Omental fat pad (tissue), 4 donors: ENCODE data around the gene GARS1. TPM values are rescaled to one million over a fixed set of nuclear protein-coding genes. Genes with fewer than 3 reads are reported as not detected.

Experiments
- ATAC-seq: fragments of 150-250 bp; one replicate; pipeline ENCODE4 v1.9.1; 2016; ENCODE audit warnings: mild to moderate bottlenecking, moderate library complexity; ENCODE audit not compliant: low FRiP score
- DNase-seq: peaks from one replicate; pipeline ENCODE4 v3.0.0-alpha.2; 2019; ENCODE audit warnings: low spot score
- CTCF ChIP-seq, 3 donors: fragments of 450-650 bp; IDR thresholded peaks; one replicate each; pipeline ENCODE4 v1.5.1; 2016 to 2017; ENCODE audit warnings: antibody characterized with exemption in 3 of 3, mild to moderate bottlenecking in 3 of 3, moderate library complexity in 2 of 3
- total RNA-seq, 4 donors: library from RNA; depleted of rRNA; stranded (reverse); fragments of >200 nt; gene quantifications; one replicate each; pipeline ENCODE4 v1.1.0, GENCODE V29; 2016

The GARS1 gene
- total RNA-seq, 4 donors from 2014 or later, result 66.8 to 136 (median 105) TPM

DNA sequence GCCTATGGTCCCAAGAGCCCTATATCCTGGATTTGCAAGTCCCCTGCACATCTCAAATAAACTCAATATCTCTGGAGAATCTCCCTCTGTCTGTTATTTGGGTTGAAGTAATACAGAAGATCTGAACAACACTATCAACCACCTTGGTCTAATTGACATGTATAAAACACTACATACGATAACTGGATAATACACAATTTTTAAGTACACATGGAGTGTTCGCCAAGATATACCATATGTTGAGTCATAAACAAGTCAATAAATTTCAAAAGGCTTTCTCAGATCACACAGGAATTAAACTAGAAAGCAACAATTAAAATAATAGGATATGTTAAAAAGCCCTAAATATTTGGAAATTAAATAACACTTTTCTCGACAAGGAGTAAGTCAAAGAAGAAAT lies 5.6 kb upstream of the GARS1 start:
- no peak for TF ChIP-seq CTCF (IDR thresholded peaks at IDR 0.05)
- no peak for DNase-seq

DNA sequence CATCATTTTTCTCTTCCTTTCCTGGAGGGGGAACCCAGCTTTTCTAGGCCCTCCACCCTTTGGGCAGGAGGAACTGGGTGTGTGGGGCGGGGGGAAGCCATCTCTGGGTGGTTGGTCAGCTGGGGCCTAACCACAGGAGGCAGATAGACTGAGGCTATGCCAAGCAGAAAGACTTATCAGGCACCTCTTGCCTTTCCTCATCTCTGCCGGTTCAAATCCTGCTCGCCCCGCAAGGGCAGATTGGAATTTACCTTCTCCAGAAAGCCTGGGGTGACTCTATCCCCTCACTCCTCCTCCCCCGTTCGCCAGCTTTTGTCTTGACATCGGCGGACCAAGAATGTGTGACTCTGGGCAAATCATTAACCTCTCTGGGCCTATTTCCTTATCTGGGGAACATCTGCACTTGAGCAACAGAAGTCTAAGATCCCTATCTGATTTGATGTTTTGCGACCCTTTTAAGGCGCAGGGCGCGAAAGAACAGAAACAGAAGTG lies 584 bp upstream of the GARS1 start:
- ATAC-seq (no peak), DNase-seq (no peak)
- no peak for TF ChIP-seq CTCF (IDR thresholded peaks at IDR 0.05)

More for the DNA sequence above, 5.6 kb upstream of the GARS1 start:
- ATAC-seq, result no peak

DNA sequence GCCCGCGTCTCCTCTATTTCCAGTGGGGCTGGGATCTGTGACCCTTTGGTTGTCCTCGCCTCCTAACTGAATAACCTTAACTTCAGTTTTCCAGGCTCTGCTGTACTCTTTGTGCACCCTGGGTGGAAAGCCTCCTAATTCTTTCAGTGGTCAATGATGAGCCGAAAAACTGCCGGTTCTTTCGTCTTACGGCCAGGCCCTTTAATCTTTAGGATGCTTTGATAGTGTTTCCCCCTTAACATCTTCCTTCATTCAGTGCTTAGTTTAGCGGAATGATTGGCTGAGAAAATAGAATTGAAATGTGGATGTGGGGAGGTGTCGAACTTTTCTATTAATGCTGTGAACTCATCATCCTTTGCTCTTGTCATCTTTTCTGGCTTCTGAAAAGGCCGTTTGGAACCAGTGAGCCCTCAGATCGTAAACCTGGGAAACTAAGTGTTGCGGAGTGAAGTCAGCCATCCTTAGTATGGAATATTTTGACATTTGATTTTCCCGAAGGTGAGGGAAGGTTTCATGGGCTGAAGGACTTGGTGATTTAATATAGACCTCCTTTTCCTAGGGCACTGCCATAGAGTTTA lies 847 bp downstream of the GARS1 start:
- ATAC-seq, result peak; percentile 4
- no peak for DNase-seq
- TF ChIP-seq CTCF (IDR thresholded peaks at IDR 0.05), result no peak

- DNase-seq (no peak), ATAC-seq (no peak)
- TF ChIP-seq CTCF (IDR thresholded peaks at IDR 0.05), result no peak
Measured at GRCh38 chr7:30596014-30596641, 1.4 kb downstream of the GARS1 start.

DNA sequence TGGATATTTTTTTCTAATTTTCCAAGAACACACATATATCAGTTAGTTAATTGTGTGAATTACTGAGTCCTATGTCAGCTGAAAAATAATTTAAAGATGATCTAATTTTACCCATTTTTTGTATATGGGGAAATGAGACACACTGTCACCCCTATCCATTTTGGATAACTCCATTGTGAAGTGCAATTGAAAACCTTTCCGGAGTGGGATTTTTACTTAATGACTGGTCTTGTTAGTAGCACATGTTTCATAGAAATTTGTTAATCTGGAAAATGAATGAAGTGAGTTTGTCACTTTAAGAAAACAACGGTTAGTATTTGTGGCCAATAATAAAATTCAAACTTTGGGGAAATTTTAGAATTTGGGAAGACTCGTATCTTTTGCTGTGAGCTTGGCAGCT lies 2.0 kb downstream of the GARS1 start:
- no peak for TF ChIP-seq CTCF (IDR thresholded peaks at IDR 0.05)
- DNase-seq, result no peak
- ATAC-seq, result no peak

DNA sequence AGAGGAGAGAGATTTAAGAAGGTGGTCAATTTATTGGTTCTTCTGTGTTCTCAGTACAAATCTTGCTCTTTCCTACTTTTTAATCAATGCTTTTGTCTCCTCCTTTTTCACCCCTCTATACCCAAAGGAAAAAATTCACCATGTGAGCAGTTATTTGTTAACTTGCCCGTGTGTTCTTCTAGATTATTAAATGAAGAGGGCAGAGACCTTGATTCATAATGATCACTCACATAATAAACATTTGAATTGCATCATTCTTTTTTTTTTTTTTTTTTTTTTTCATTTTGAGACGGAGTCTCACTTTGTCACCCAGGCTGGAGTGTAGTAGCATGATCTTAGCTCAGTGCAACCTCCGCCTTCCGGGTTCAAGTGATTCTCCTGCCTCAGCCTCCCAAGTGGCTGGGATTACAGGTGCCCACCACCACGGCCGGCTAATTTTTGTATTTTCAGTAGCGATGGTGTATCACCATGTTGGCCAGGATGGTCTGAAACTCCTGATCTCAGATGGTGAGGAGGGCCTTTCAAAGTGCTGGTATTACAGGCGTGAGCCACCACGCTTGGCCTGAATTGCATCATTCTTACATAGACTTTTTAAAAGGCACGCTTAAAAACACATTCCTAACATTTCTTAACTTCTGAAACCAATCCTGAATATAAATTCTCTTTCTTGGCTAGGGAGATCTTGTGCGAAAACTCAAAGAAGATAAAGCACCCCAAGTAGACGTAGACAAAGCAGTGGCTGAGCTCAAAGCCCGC lies 3.6 kb downstream of the GARS1 start:
- DNase-seq, result no peak
- no peak for TF ChIP-seq CTCF (IDR thresholded peaks at IDR 0.05)
- no peak for ATAC-seq
